Skeletal muscle satellite cell (primary cell): ENCODE data around the gene GRIK2.

Experiments used
- H3K27me3 ChIP-seq: 2 replicates; pipeline ENCODE4 v1.7.0; 2013; ENCODE audit warnings: low read length; ENCODE audit not compliant: control insufficient read depth, insufficient read depth
- H3K36me3 ChIP-seq: 2 replicates; pipeline ENCODE4 v1.7.0; 2013; ENCODE audit warnings: mild to moderate bottlenecking, control low read depth, low read length; ENCODE audit not compliant: insufficient read depth
- H3K4me1 ChIP-seq: 2 replicates; pipeline ENCODE4 v1.7.0; 2013; ENCODE audit warnings: low read length; ENCODE audit not compliant: control insufficient read depth, insufficient read depth
- H3K4me2 ChIP-seq: 2 replicates; pipeline ENCODE4 v1.7.0; 2013; ENCODE audit warnings: mild to moderate bottlenecking, low read length
- H3K4me3 ChIP-seq: 2 replicates; pipeline ENCODE4 v1.7.0; 2013; ENCODE audit warnings: low read length
- H3K9ac ChIP-seq: 2 replicates; pipeline ENCODE4 v1.7.0; 2013; ENCODE audit warnings: mild to moderate bottlenecking, low read depth, low read length, moderate library complexity
- H3K9me3 ChIP-seq: replicated peaks from 2 replicates; pipeline ENCODE4 v1.7.0; 2013; ENCODE audit warnings: mild to moderate bottlenecking, control low read depth, low read length

Gene GRIK2

GRCh38 chr6:101391772-101392585 is 1.5 kb upstream of the GRIK2 start:
- peaks cover 17% of the 10 kb centered on the region for H3K27me3 ChIP-seq
- peak overlapping the region; percentile 77 for H3K4me3 ChIP-seq
- peak overlapping the region; percentile 95 for H3K4me2 ChIP-seq
- H3K9ac ChIP-seq, result no peak overlapping the region
- peaks cover 15% of the 10 kb centered on the region for H3K4me1 ChIP-seq
- no peaks in the 10 kb centered on the region for H3K9me3 ChIP-seq
- H3K36me3 ChIP-seq, result no peaks in the 10 kb centered on the region

GRCh38 chr6:101392586-101393230 is 800 bp upstream of the GRIK2 start:
- Histone ChIP-seq H3K27me3 (peaks cover 17% of the 10 kb centered on the region), H3K4me1 (peaks cover 15% of the 10 kb centered on the region), H3K4me2 (peak overlapping the region; percentile 95), H3K9me3 (no peaks in the 10 kb centered on the region), H3K9ac (peak overlapping the region; percentile 37), H3K4me3 (peak overlapping the region; percentile 77), H3K36me3 (no peaks in the 10 kb centered on the region)

DNA sequence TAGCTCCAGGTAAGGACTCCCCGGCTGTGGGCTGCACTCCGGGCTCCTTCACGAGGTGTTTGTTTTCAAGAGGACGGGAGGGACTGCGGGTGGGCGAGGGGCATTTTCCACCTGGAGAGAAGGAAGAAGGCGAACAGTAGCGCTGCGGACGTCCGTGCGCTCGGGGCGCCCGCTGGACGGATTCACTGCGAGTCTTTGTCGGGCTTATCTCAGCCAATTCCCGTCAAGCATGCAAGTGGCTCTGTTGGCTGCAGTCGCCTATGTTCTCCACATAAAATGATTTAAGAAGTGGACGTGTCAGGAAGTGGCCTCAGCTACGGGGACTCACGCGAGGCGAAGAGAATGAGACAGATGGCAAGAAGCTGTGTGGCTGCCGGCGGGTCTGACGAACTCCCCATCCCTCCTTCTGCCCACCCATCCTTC is 332 bp downstream of the GRIK2 start:
- H3K4me1 ChIP-seq, result peaks cover 15% of the 10 kb centered on the region
- no peaks in the 10 kb centered on the region for H3K9me3 ChIP-seq
- H3K27me3 ChIP-seq, result peaks cover 25% of the 10 kb centered on the region
- H3K4me2 ChIP-seq, result peak overlapping the region; percentile 95
- peak overlapping the region; percentile 26 for H3K9ac ChIP-seq
- peak overlapping the region; percentile 77 for H3K4me3 ChIP-seq
- H3K36me3 ChIP-seq, result no peaks in the 10 kb centered on the region

DNA sequence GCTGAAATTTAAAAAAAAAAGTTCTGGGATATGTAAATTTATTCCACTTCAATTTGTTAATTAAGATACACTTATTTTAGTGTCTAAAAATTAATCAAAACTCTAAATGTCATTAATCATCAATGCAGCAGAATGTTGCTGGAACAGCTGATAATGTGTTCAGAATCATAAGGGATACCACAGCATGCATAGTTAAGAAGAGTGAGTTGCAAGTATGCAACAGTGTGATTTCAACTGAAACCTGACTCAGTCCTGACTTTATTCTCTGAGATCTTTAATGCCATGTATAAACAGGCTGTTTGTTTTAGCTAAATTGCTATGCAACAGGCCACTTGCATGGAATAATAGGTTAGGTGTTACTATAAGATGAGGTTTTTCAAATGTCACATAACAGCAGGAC is 1.4 kb downstream of the GRIK2 start:
- no peak overlapping the region for H3K4me3 ChIP-seq
- H3K4me1 ChIP-seq, result peaks cover 15% of the 10 kb centered on the region
- H3K4me2 ChIP-seq, result no peak overlapping the region
- H3K36me3 ChIP-seq, result no peaks in the 10 kb centered on the region
- peaks cover 2% of the 10 kb centered on the region for H3K9me3 ChIP-seq
- H3K27me3 ChIP-seq, result peaks cover 36% of the 10 kb centered on the region
- H3K9ac ChIP-seq, result no peak overlapping the region

GRCh38 chr6:101395345-101395744 is 1.8 kb downstream of the GRIK2 start:
- Histone ChIP-seq H3K4me3 (no peak overlapping the region), H3K9me3 (peaks cover 2% of the 10 kb centered on the region), H3K27me3 (peaks cover 40% of the 10 kb centered on the region), H3K9ac (no peak overlapping the region), H3K4me1 (peaks cover 15% of the 10 kb centered on the region), H3K36me3 (no peaks in the 10 kb centered on the region), H3K4me2 (no peak overlapping the region)

- peaks cover 15% of the 10 kb centered on the region for H3K4me1 ChIP-seq
Observed at GRCh38 chr6:101396548-101397173, 3.2 kb downstream of the GRIK2 start.

GRCh38 chr6:101397199-101397598 is 3.7 kb downstream of the GRIK2 start:
- Histone ChIP-seq H3K36me3 (no peaks in the 10 kb centered on the region), H3K9ac (no peak overlapping the region), H3K9me3 (peaks cover 2% of the 10 kb centered on the region), H3K27me3 (peaks cover 51% of the 10 kb centered on the region), H3K4me2 (no peak overlapping the region), H3K4me3 (no peak overlapping the region), H3K4me1 (peaks cover 16% of the 10 kb centered on the region)

More at GRCh38 chr6:101396548-101397173, 3.2 kb downstream of the GRIK2 start:
- Histone ChIP-seq H3K4me2 (no peak overlapping the region), H3K36me3 (no peaks in the 10 kb centered on the region), H3K9me3 (peaks cover 2% of the 10 kb centered on the region), H3K27me3 (peaks cover 46% of the 10 kb centered on the region), H3K4me3 (no peak overlapping the region), H3K9ac (no peak overlapping the region)

DNA sequence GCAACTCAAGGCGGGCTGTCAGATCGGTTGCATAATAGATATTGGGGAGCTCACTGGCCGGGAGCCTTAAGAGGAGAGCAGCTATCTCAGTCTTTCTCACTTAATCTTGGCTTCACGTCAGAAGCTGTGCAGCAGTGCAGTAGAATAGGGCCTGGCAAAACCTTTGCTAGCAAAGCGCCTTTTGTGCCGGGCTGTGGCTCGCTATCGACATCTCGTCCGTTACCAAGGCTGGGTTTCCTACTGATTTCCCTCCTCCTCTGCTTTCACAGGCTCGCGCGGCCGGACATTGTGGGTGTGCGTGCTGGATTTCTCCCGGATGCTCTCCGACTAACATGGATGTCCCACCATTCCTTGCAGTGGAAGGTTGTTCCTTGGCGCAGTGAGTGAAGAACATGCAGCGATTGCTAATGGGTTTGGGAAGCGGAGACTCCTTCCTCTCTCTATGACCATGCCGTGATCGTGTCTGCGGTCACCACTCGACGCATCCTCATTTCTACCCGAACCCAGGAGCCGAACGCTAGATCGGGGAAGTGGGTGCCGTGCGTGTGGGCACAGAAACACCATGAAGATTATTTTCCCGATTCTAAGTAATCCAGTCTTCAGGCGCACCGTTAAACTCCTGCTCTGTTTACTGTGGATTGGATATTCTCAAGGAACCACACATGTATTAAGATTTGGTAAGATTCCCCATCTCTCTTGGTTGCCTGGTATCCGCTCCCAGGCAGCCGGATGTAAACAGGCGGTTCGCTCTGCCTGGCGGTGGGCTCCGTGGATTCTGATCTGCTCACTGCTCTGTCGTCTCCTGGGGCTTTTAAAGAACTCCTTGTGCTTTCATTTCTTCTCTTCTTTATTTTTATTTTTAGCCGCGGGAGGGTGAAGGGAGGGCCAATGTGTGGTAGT is 5.5 kb downstream of the GRIK2 start:
- Histone ChIP-seq H3K4me2 (peak overlapping the region; percentile 45), H3K36me3 (no peaks in the 10 kb centered on the region), H3K27me3 (peaks cover 59% of the 10 kb centered on the region), H3K9ac (no peak overlapping the region), H3K4me3 (peak overlapping the region; percentile 47), H3K4me1 (peaks cover 9% of the 10 kb centered on the region), H3K9me3 (peaks cover 2% of the 10 kb centered on the region)

GRCh38 chr6:101399616-101400162 is 6.2 kb downstream of the GRIK2 start:
- Histone ChIP-seq H3K4me3 (peak overlapping the region; percentile 3), H3K27me3 (peaks cover 65% of the 10 kb centered on the region), H3K4me1 (peaks cover 9% of the 10 kb centered on the region), H3K9ac (no peak overlapping the region), H3K36me3 (no peaks in the 10 kb centered on the region), H3K9me3 (peaks cover 2% of the 10 kb centered on the region), H3K4me2 (peak overlapping the region; percentile 45)

DNA sequence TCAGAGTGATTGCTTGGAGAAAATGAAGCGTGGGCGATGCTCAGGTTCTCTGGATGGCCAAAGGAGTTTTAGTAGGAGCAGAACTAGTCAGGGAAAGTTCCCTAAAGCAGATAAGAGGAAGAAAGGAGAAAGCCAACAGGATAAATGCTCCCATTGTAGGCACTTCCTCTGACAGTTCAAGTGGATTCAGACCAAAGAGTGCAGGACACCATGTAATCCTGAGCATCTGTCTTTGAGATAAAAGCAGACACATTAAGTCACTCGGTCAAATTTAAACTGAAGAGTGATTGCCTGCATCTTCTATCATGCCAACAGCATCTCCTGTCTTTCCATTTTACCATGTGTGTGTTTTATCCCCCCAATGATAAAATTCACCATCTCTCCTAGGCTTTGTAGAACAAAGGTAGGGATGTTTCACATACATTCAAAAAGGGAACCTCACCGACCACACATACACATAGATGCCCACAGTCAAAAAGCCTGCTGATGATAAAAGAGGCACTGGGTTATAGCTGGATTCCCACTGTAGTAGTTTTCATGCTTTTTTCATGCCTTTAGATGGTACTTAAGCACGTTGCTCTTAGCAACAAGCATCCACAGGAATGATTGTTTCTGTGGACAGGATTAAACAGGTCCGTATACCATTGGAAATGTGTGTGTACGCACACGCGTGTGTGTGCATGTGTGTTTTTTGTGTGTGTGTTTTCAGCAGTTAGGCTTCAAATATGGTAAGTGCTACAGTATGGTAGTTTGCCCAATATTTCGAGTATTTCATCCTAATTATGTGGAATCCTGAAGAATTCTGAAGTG is 7.0 kb downstream of the GRIK2 start:
- no peak overlapping the region for H3K9ac ChIP-seq
- H3K27me3 ChIP-seq, result peaks cover 69% of the 10 kb centered on the region
- H3K9me3 ChIP-seq, result peaks cover 2% of the 10 kb centered on the region
- H3K4me2 ChIP-seq, result no peak overlapping the region
- no peaks in the 10 kb centered on the region for H3K36me3 ChIP-seq
- no peak overlapping the region for H3K4me3 ChIP-seq
- peaks cover 9% of the 10 kb centered on the region for H3K4me1 ChIP-seq
